Measurements from ENCODE around the gene GREM2.

GREM2 gene

GRCh38 chr1:240491796-240492195 lies 120.2 kb downstream of the GREM2 start:
- ChIA-PET POLR2A (no interaction called here), CTCF (no interaction called here)
- H3K4me3 ChIP-seq (ENCODE audit: low read depth, low read length) = no peak overlapping the region
- TF ChIP-seq CTCF (IDR thresholded peaks at IDR 0.05; ENCODE audit: insufficient read depth, low read length, missing control alignments) = no peak
- no peak for DNase-seq (ENCODE audit: low read depth, low spot score)

GRCh38 chr1:240491156-240491555 lies 120.8 kb downstream of the GREM2 start:
- CTCF ChIA-PET = interaction anchor here (1.3 kb wide), 1 partner anchor 8 kb away, joined by 3 read pairs; no protein-coding TSS in a partner anchor
- TF ChIP-seq CTCF (IDR thresholded peaks at IDR 0.05; ENCODE audit: insufficient read depth, low read length, missing control alignments) = no peak
- no peak overlapping the region for H3K4me3 ChIP-seq (ENCODE audit: low read depth, low read length)
- DNase-seq (ENCODE audit: low read depth, low spot score) = no peak
- POLR2A ChIA-PET = no interaction called here

DNA sequence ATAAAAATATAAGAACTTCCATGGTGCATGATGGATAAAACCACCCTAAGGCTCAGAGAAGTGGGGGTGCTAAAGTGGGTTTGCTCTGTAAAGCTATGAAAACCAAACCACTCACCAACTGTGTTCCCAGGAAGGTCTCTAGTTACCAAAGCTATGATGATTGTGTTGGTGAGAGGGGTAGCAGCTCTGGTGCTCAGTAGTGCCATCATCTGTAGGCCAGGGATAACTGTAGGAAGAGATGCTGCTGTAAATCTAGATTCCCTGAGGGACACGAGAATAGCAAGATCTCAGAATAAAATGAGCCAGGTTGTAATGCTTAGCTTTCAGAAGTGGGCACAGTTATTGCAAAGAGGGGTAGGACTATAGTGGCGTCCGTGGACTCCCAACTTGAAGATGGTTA lies 124.5 kb downstream of the GREM2 start:
- no peak for DNase-seq (ENCODE audit: low read depth, low spot score)
- CTCF ChIA-PET = no interaction called here
- POLR2A ChIA-PET = no interaction called here
- no peak for TF ChIP-seq CTCF (IDR thresholded peaks at IDR 0.05; ENCODE audit: insufficient read depth, low read length, missing control alignments)
- H3K4me3 ChIP-seq (ENCODE audit: low read depth, low read length) = no peak overlapping the region

DNA sequence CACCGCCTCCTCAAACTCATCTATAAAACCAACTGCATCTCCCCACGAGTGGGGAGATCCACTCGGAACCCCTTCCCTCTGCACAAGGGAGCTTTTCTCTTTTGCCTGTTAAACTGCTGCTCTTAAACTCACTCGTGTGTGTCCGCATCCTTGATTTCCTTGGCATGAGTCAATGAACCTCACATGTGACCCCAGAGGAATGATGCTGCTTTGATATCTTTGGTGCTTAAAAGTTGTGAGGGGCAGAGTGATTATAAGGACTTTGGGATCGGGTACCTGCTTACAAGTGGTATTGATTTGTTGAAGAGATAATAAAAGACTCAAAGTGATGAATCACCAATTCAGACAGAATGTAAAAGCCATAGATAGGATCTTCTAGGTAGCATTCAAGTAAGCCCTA lies 125.3 kb downstream of the GREM2 start:
- TF ChIP-seq CTCF (IDR thresholded peaks at IDR 0.05; ENCODE audit: insufficient read depth, low read length, missing control alignments) = no peak
- no peak overlapping the region for H3K4me3 ChIP-seq (ENCODE audit: low read depth, low read length)
- ChIA-PET POLR2A (no interaction called here), CTCF (interaction anchor here (1.5 kb wide), 1 partner anchor 205 kb away, joined by 5 read pairs; no protein-coding TSS in a partner anchor)
- no peak for DNase-seq (ENCODE audit: low read depth, low spot score)

- no peak for TF ChIP-seq CTCF (IDR thresholded peaks at IDR 0.05; ENCODE audit: insufficient read depth, low read length, missing control alignments)
- ChIA-PET CTCF (interaction anchor here (1.5 kb wide), 1 partner anchor 207 kb away, joined by 5 read pairs; no protein-coding TSS in a partner anchor), POLR2A (no interaction called here)
- H3K4me3 ChIP-seq (ENCODE audit: low read depth, low read length) = no peak overlapping the region
- DNase-seq (ENCODE audit: low read depth, low spot score) = no peak
These were observed 127.0 kb downstream of the GREM2 start for GRCh38 chr1:240484804-240485443.

GRCh38 chr1:240478536-240478935 lies 133.4 kb downstream of the GREM2 start:
- no peak for TF ChIP-seq CTCF (IDR thresholded peaks at IDR 0.05; ENCODE audit: insufficient read depth, low read length, missing control alignments)
- H3K4me3 ChIP-seq (ENCODE audit: low read depth, low read length) = no peak overlapping the region
- CTCF ChIA-PET = no interaction called here
- POLR2A ChIA-PET = no interaction called here
- no peak for DNase-seq (ENCODE audit: low read depth, low spot score)

Data from AG04449 (cell line).